Neural cell (in vitro differentiated cells): ENCODE data around the gene SDK2. TPM values are rescaled to one million over a fixed set of nuclear protein-coding genes. Genes with fewer than 3 reads are reported as not detected.
A peak's percentile ranks its signal among the peaks of the same experiment; 100 is the strongest.

ENCODE experiments used
- H2AFZ ChIP-seq: fragments of 200-600, 300-800 bp; sonication (generic), shearing (Covaris generic); 2 replicates; pipeline ENCODE4 v1.6.0; 2014; ENCODE audit warnings: low read depth, mild to moderate bottlenecking, antibody characterized with exemption, low read length, moderate library complexity
- H3F3A ChIP-seq: fragments of 200-600 bp; shearing (Covaris generic); 2 replicates; pipeline ENCODE4 v1.6.1; 2016; ENCODE audit warnings: mild to moderate bottlenecking, moderate library complexity, mixed read lengths, antibody characterized with exemption, low read length; ENCODE audit not compliant: insufficient read depth, poor library complexity, severe bottlenecking
- H3K27ac ChIP-seq: fragments of 200-600, 300-800 bp; sonication (generic), shearing (Covaris generic); 2 replicates; pipeline ENCODE4 v1.5.1; 2014; ENCODE audit warnings: mild to moderate bottlenecking, low read length, moderate library complexity
- H3K27me3 ChIP-seq: fragments of 300-800, 200-600 bp; sonication (generic), shearing (Covaris generic); 2 replicates; pipeline ENCODE4 v1.6.0; 2014; ENCODE audit warnings: mild to moderate bottlenecking, low read depth, low read length, moderate library complexity; ENCODE audit not compliant: insufficient read depth
- H3K36me3 ChIP-seq: fragments of 300-800, 200-600 bp; sonication (generic), shearing (Covaris generic); 2 replicates; pipeline ENCODE4 v1.5.1; 2014; ENCODE audit warnings: mild to moderate bottlenecking, antibody characterized with exemption, low read length, moderate library complexity; ENCODE audit not compliant: insufficient read depth
- H3K4me2 ChIP-seq: fragments of 300-800, 200-600 bp; sonication (generic), shearing (Covaris generic); 2 replicates; pipeline ENCODE4 v1.6.0; 2014; ENCODE audit warnings: mild to moderate bottlenecking, low read length
- H3K4me3 ChIP-seq: fragments of 300-800, 200-600 bp; sonication (generic), shearing (Covaris generic); 2 replicates; pipeline ENCODE4 v1.5.1; 2014; ENCODE audit warnings: mild to moderate bottlenecking, low read length, moderate library complexity
- H3K79me2 ChIP-seq: fragments of 200-600 bp; shearing (Covaris generic); replicated peaks from 2 replicates; pipeline ENCODE4 v1.6.0; 2014; ENCODE audit warnings: mild to moderate bottlenecking, low read length, moderate library complexity; ENCODE audit not compliant: insufficient read depth
- H3K9ac ChIP-seq: fragments of 300-800, 200-600 bp; sonication (generic), shearing (Covaris generic); 2 replicates; pipeline ENCODE4 v1.6.1; 2016; ENCODE audit warnings: mild to moderate bottlenecking, low read length, mixed read lengths
- H3K9me2 ChIP-seq: fragments of 200-600 bp; shearing (Covaris generic); 2 replicates; pipeline ENCODE4 v1.6.1; 2016; ENCODE audit warnings: mild to moderate bottlenecking, low read length, mixed read lengths; ENCODE audit not compliant: insufficient read depth
- H3K9me3 ChIP-seq: fragments of 200-600, 300-800 bp; sonication (generic), shearing (Covaris generic); 2 replicates; pipeline ENCODE4 v1.6.1; 2016; ENCODE audit warnings: mild to moderate bottlenecking, mixed run types, low read length, moderate library complexity, mixed read lengths
- H4K20me1 ChIP-seq: fragments of 200-600 bp; shearing (Covaris generic); 2 replicates; pipeline ENCODE4 v1.6.1; 2016; ENCODE audit warnings: mild to moderate bottlenecking, mixed run types; ENCODE audit not compliant: insufficient read depth
- EP300 ChIP-seq: fragments of 450-650 bp; conservative IDR thresholded peaks from 2 replicates; pipeline ENCODE4 v1.6.1; 2014; ENCODE audit warnings: antibody characterized with exemption, mild to moderate bottlenecking, moderate library complexity; ENCODE audit not compliant: poor library complexity, severe bottlenecking
- EZH2 ChIP-seq: fragments of 200-600, 300-800 bp; shearing (Covaris generic), sonication (generic); IDR thresholded peaks from 2 replicates; pipeline ENCODE4 v1.6.1; 2014; ENCODE audit warnings: antibody characterized with exemption, low read length, borderline replicate concordance, mild to moderate bottlenecking; ENCODE audit not compliant: insufficient read depth, poor library complexity, severe bottlenecking
- MXI1 ChIP-seq: fragments of 450-650 bp; conservative IDR thresholded peaks from 2 replicates; pipeline ENCODE4 v1.6.1; 2014; ENCODE audit warnings: antibody characterized with exemption, mild to moderate bottlenecking; ENCODE audit not compliant: poor library complexity, severe bottlenecking
- POLR2AphosphoS5 ChIP-seq: IDR thresholded peaks from 2 replicates; pipeline ENCODE4 v1.6.1; 2012
- RAD21 ChIP-seq: fragments of 450-650 bp; conservative IDR thresholded peaks from 2 replicates; pipeline ENCODE4 v1.6.1; 2014; ENCODE audit warnings: antibody characterized with exemption, mild to moderate bottlenecking, moderate library complexity
- SMC3 ChIP-seq: fragments of 450-650 bp; conservative IDR thresholded peaks from 2 replicates; pipeline ENCODE4 v1.6.1; 2014; ENCODE audit warnings: antibody characterized with exemption, mild to moderate bottlenecking, moderate library complexity; ENCODE audit not compliant: poor library complexity
- TAF1 ChIP-seq: IDR thresholded peaks from 2 replicates; pipeline ENCODE4 v1.6.1; 2012; ENCODE audit warnings: low read depth
- polyA plus RNA-seq: library from polyadenylated mRNA; depleted of rRNA; stranded (reverse); fragments of >200 nt; gene quantifications from 2 replicates; pipeline ENCODE4 v1.2.3, GENCODE V29; 2014
- TF ChIP-seq, protein P1 (sequence below): IDR thresholded peaks from 2 replicates; pipeline ENCODE4 v1.6.1; 2012; ENCODE audit warnings: borderline replicate concordance
- TF ChIP-seq, protein P2 (sequence below): fragments of 450-650 bp; IDR thresholded peaks from 2 replicates; pipeline ENCODE4 v1.5.1; 2014; ENCODE audit warnings: antibody characterized with exemption, mild to moderate bottlenecking, moderate library complexity; ENCODE audit not compliant: poor library complexity, severe bottlenecking

The SDK2 gene
- polyA plus RNA-seq, 1 donor from 2014 or later, result 0.73 TPM

DNA sequence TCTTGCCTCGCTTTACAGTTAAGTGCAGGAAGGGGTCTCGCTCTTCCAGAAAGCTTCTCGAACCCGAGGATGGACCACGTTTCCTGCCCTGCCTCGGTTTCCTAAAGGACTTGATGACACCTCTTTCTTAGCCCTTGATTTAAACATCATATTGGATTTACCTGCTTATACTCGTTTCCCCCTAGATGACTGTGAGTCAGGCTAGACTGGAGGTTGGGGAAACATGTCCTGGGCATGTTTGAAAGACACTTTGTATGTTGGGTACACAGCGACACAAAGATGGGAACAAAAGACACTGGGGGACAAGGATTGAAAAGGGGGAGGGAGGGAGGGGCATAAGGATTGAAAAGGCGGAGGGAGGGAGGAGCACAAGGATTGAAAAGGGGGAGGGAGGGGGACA is 30.0 kb downstream of the SDK2 start:
- H3K4me3 ChIP-seq, result peak overlapping the region; percentile 30
- no peaks in the 10 kb centered on the region for H3F3A ChIP-seq
- H3K9me2 ChIP-seq, result no peaks in the 10 kb centered on the region
- H3K27ac ChIP-seq, result peak overlapping the region; percentile 75
- no peak for TF ChIP-seq POLR2AphosphoS5
- TF ChIP-seq EP300, result no peak
- no peak for TF ChIP-seq EZH2
- TF ChIP-seq, protein P1, sequence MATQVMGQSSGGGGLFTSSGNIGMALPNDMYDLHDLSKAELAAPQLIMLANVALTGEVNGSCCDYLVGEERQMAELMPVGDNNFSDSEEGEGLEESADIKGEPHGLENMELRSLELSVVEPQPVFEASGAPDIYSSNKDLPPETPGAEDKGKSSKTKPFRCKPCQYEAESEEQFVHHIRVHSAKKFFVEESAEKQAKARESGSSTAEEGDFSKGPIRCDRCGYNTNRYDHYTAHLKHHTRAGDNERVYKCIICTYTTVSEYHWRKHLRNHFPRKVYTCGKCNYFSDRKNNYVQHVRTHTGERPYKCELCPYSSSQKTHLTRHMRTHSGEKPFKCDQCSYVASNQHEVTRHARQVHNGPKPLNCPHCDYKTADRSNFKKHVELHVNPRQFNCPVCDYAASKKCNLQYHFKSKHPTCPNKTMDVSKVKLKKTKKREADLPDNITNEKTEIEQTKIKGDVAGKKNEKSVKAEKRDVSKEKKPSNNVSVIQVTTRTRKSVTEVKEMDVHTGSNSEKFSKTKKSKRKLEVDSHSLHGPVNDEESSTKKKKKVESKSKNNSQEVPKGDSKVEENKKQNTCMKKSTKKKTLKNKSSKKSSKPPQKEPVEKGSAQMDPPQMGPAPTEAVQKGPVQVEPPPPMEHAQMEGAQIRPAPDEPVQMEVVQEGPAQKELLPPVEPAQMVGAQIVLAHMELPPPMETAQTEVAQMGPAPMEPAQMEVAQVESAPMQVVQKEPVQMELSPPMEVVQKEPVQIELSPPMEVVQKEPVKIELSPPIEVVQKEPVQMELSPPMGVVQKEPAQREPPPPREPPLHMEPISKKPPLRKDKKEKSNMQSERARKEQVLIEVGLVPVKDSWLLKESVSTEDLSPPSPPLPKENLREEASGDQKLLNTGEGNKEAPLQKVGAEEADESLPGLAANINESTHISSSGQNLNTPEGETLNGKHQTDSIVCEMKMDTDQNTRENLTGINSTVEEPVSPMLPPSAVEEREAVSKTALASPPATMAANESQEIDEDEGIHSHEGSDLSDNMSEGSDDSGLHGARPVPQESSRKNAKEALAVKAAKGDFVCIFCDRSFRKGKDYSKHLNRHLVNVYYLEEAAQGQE, result no peak
- no peak for TF ChIP-seq RAD21
- no peak for TF ChIP-seq MXI1
- H3K9me3 ChIP-seq, result no peaks in the 10 kb centered on the region
- H3K36me3 ChIP-seq, result no peaks in the 10 kb centered on the region
- no peak overlapping the region for H3K4me2 ChIP-seq
- H4K20me1 ChIP-seq, result no peaks in the 10 kb centered on the region
- H3K79me2 ChIP-seq, result peaks cover 46% of the 10 kb centered on the region
- no peak overlapping the region for H2AFZ ChIP-seq
- no peaks in the 10 kb centered on the region for H3K27me3 ChIP-seq
- peak overlapping the region; percentile 52 for H3K9ac ChIP-seq

DNA sequence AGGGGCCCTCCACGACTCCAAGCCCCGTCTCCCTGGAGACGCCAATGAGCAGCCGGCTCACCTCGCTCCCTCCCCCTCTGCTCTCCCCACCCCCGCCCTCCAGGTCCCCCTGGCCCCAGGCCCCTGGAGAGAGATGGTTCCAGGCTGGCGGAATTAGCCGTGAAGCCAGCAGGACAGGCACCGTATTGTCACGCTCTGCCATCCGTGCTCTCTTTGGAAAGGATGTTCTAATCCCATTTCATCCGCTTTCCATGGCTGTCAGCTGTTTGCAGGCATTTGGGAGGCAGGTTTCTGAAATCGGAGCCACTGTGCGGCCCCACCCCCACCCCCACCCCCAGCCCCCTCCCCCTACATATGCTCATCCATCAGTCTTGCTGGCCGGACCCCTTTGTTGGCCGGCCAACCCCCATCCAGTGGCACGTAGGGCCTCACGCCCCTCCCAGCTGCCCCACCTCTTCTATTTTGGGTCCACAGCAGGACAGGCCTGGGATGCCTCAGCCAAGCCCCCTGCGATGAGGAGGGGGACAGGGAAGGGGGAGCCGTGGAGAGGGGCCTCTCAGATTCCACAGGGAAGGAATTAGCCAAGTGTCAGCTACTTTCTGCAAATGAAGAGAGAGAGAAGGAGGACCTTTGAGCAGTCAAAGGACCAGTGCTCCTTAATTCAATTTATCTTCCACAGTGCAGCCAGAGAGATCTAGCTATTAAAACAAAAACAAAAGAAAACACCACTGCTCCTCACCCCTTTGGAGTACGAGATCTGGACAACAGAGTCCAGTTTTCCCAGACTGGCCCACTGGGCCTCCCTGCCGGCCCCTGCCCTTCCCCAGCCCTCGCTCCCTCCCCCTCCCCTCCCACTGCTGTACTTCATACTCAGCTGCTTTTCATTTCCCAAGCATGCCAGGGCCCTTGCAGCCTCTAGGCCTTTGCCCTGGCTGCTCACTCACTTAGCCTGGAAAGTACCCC is 30.7 kb downstream of the SDK2 start:
- Histone ChIP-seq H3K9me3 (no peaks in the 10 kb centered on the region), H3K4me2 (no peak overlapping the region), H3K9me2 (no peaks in the 10 kb centered on the region), H3K36me3 (no peaks in the 10 kb centered on the region), H3F3A (no peaks in the 10 kb centered on the region), H3K27ac (peak overlapping the region; percentile 75), H4K20me1 (no peaks in the 10 kb centered on the region), H2AFZ (no peak overlapping the region), H3K9ac (peak overlapping the region; percentile 52), H3K27me3 (no peaks in the 10 kb centered on the region), H3K79me2 (peaks cover 43% of the 10 kb centered on the region), H3K4me3 (peak overlapping the region; percentile 30)
- TF ChIP-seq, protein P2, sequence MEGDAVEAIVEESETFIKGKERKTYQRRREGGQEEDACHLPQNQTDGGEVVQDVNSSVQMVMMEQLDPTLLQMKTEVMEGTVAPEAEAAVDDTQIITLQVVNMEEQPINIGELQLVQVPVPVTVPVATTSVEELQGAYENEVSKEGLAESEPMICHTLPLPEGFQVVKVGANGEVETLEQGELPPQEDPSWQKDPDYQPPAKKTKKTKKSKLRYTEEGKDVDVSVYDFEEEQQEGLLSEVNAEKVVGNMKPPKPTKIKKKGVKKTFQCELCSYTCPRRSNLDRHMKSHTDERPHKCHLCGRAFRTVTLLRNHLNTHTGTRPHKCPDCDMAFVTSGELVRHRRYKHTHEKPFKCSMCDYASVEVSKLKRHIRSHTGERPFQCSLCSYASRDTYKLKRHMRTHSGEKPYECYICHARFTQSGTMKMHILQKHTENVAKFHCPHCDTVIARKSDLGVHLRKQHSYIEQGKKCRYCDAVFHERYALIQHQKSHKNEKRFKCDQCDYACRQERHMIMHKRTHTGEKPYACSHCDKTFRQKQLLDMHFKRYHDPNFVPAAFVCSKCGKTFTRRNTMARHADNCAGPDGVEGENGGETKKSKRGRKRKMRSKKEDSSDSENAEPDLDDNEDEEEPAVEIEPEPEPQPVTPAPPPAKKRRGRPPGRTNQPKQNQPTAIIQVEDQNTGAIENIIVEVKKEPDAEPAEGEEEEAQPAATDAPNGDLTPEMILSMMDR, result no peak
- no peak for TF ChIP-seq EZH2
- TF ChIP-seq, protein P1, result peak; percentile 6
- TF ChIP-seq RAD21, result no peak
- no peak for TF ChIP-seq TAF1
- no peak for TF ChIP-seq SMC3
- no peak for TF ChIP-seq MXI1
- TF ChIP-seq EP300, result no peak
- no peak for TF ChIP-seq POLR2AphosphoS5
